Measurements from ENCODE around the gene GBE1.

DNA sequence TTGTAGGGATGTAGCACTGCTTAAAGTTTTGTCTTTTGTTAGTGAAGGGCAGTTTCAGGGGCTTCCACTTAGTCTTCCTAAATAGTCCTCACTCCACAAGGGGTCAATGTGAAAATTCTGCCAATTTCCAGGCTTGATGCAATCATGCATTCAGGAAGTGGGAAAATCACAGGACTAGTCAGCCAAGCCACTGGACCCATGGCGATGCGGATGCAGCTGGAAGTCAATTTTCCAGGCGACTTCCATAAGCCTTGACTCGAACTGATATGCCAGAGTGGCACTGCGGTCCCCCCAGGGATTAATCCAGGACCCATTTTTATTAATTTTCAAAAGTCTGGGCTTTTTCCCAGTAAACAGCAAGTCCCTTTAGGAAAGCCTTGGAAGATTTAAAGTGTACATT is 26.1 kb downstream of the GBE1 start:
- TF ChIP-seq, protein P1, sequence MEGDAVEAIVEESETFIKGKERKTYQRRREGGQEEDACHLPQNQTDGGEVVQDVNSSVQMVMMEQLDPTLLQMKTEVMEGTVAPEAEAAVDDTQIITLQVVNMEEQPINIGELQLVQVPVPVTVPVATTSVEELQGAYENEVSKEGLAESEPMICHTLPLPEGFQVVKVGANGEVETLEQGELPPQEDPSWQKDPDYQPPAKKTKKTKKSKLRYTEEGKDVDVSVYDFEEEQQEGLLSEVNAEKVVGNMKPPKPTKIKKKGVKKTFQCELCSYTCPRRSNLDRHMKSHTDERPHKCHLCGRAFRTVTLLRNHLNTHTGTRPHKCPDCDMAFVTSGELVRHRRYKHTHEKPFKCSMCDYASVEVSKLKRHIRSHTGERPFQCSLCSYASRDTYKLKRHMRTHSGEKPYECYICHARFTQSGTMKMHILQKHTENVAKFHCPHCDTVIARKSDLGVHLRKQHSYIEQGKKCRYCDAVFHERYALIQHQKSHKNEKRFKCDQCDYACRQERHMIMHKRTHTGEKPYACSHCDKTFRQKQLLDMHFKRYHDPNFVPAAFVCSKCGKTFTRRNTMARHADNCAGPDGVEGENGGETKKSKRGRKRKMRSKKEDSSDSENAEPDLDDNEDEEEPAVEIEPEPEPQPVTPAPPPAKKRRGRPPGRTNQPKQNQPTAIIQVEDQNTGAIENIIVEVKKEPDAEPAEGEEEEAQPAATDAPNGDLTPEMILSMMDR (IDR thresholded peaks at IDR 0.05; ENCODE audit: insufficient read depth, low read length), result no peak
- TF ChIP-seq GABPA (IDR thresholded peaks at IDR 0.05; ENCODE audit: low read depth) (no peak), SPI1 (IDR thresholded peaks at IDR 0.05; ENCODE audit: borderline replicate concordance, low read depth) (no peak)
